OCI-LY7 (cell line): Measurements from ENCODE around the gene PARP3. TPM values are rescaled to one million over a fixed set of nuclear protein-coding genes. Genes with fewer than 3 reads are reported as not detected.

ENCODE experiments used
- BruUV-seq: library from RNA; stranded (reverse); fragments of 400-500 nt; replicated peaks from 2 replicates; lab custom pipeline; 2021; lab: Mats Ljungman, UMichigan
- CTCF ChIA-PET: fragments of 300-600 bp; sonication (Branson Sonifier 250); formaldehyde crosslinking; loops from one replicate; lab custom pipeline; 2022; ENCODE audit warnings: antibody characterized with exemption; ENCODE audit not compliant: unreplicated experiment; lab: Charles Lee
- POLR2A ChIA-PET: fragments of 300-600 bp; sonication (Branson Sonifier 250); formaldehyde crosslinking; loops from one replicate; lab custom pipeline; 2022; ENCODE audit warnings: antibody characterized with exemption; lab: Charles Lee
- DNase-seq: peaks from one replicate; pipeline ENCODE4 v3.0.0-alpha.2; 2015; ENCODE audit warnings: low spot score
- H2AFZ ChIP-seq: fragments of 200-600 bp; sonication (generic), shearing (Covaris generic); 2 replicates; pipeline ENCODE4 v1.6.1; 2014; ENCODE audit warnings: mild to moderate bottlenecking, antibody characterized with exemption, low read length, moderate library complexity
- H3K27ac ChIP-seq: fragments of 200-600 bp; sonication (generic); 2 replicates; pipeline ENCODE4 v1.5.1; 2014; ENCODE audit warnings: mixed run types, low read depth, mild to moderate bottlenecking, moderate library complexity, low read length, inconsistent platforms; ENCODE audit not compliant: poor library complexity, severe bottlenecking
- H3K36me3 ChIP-seq: fragments of 200-600 bp; sonication (generic); 2 replicates; pipeline ENCODE4 v1.6.1; 2014; ENCODE audit warnings: mild to moderate bottlenecking, antibody characterized with exemption, low read length, moderate library complexity, mixed read lengths; ENCODE audit not compliant: insufficient read depth
- H3K4me1 ChIP-seq: fragments of 200-600 bp; sonication (generic); 2 replicates; pipeline ENCODE4 v1.5.1; 2014; ENCODE audit warnings: mild to moderate bottlenecking, low read length; ENCODE audit not compliant: insufficient read depth, poor library complexity, severe bottlenecking
- H3K4me2 ChIP-seq: fragments of 200-600 bp; sonication (generic); 2 replicates; pipeline ENCODE4 v1.6.1; 2014; ENCODE audit warnings: mild to moderate bottlenecking, low read length
- H3K4me3 ChIP-seq: fragments of 200-600 bp; sonication (generic); 2 replicates; pipeline ENCODE4 v1.5.1; 2014; ENCODE audit warnings: mild to moderate bottlenecking, low read depth, low read length; ENCODE audit not compliant: poor library complexity, severe bottlenecking
- H3K79me2 ChIP-seq: fragments of 200-600 bp; sonication (generic); 2 replicates; pipeline ENCODE4 v1.6.1; 2016; ENCODE audit warnings: low read depth, mild to moderate bottlenecking, low read length, moderate library complexity, mixed read lengths; ENCODE audit not compliant: insufficient read depth
- H3K9me2 ChIP-seq: fragments of 200-600 bp; sonication (generic); 2 replicates; pipeline ENCODE4 v1.6.1; 2016; ENCODE audit warnings: mild to moderate bottlenecking, low read length, mixed read lengths; ENCODE audit not compliant: insufficient read depth
- H3K9me3 ChIP-seq: fragments of 200-600 bp; sonication (generic); 2 replicates; pipeline ENCODE4 v1.6.1; 2014; ENCODE audit warnings: mild to moderate bottlenecking, mixed run types, low read length, mixed read lengths
- H4K20me1 ChIP-seq: fragments of 200-600 bp; sonication (generic); 2 replicates; pipeline ENCODE4 v1.6.1; 2014; ENCODE audit warnings: mild to moderate bottlenecking, antibody characterized with exemption, low read length, moderate library complexity, mixed read lengths; ENCODE audit not compliant: insufficient read depth
- EZH2phosphoT487 ChIP-seq: fragments of 200-600 bp; sonication (generic); IDR thresholded peaks from 2 replicates; pipeline ENCODE4 v1.6.1; 2018; ENCODE audit warnings: low read depth, borderline replicate concordance, mild to moderate bottlenecking, mixed run types, antibody characterized with exemption, low read length, moderate library complexity, mixed read lengths
- intact Hi-C: fragments of 100-400 bp; cut with micrococcal nuclease; formaldehyde crosslinking; loops from one replicate; pipeline ENCODE4 v1.10.0; 2022; ENCODE audit not compliant: unreplicated experiment
- total RNA-seq, 2 experiments: library from RNA; depleted of rRNA in 1 of 2; stranded (reverse); fragments of >200 nt in 1 of 2; shearing (Covaris generic) in 1 of 2; gene quantifications; 2 replicates each; pipeline ENCODE4 v1.2.3, GENCODE V29; 2014 to 2022
- TF ChIP-seq, protein P1 (sequence below): fragments of 200-600 bp; sonication (generic); conservative IDR thresholded peaks from 2 replicates; pipeline ENCODE4 v1.5.1; 2014; ENCODE audit warnings: mild to moderate bottlenecking, antibody characterized with exemption, low read length, moderate library complexity, mixed read lengths

PARP3 gene
- total RNA-seq, 2 experiments from 2014 or later = 11.9 to 12.0 TPM

DNA sequence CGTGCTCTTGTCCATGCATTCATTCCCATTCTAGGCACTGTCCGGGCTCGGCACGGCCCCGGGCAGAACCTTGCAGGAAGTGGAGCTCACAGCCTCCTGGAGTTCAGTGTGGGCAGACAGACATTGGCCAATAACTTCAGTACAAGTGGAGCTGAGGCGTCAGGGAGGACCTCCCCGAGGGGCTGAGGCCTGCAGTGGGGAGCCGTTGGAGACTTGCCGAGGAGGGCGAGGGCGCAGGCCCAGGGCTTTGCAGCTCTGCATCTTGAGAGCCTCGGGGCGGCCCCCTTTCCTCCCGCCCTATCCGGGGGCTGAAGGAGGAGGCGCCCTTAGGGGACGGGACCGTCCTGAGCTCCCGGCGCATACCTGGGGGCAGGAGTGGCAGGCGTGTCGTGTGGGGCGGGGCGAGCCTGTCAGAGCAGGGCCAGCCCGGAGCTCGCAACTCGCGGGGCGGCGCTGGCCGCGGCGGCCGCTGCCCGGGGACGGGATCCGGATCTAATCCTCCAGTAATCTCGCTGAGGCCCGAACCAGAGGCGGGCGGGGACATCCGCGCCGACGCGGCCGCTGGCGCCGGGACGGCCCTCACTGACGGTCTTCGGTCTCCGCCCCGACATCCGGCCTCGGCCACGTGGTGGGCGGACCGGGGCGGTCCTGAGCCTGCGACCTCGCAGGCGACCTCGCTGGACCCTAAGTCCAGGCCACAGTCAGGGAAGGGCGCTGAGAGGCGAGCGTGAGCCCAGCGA, 40.8 kb downstream of the PARP3 start, which contains the start of gene ACY1:
TSS of gene ACY1 (plus strand) at position 698 of the 740 bp plus-strand sequence. CDS start 530 bp downstream, outside the sequence.
- no peak for TF ChIP-seq EZH2phosphoT487
- TF ChIP-seq, protein P1, sequence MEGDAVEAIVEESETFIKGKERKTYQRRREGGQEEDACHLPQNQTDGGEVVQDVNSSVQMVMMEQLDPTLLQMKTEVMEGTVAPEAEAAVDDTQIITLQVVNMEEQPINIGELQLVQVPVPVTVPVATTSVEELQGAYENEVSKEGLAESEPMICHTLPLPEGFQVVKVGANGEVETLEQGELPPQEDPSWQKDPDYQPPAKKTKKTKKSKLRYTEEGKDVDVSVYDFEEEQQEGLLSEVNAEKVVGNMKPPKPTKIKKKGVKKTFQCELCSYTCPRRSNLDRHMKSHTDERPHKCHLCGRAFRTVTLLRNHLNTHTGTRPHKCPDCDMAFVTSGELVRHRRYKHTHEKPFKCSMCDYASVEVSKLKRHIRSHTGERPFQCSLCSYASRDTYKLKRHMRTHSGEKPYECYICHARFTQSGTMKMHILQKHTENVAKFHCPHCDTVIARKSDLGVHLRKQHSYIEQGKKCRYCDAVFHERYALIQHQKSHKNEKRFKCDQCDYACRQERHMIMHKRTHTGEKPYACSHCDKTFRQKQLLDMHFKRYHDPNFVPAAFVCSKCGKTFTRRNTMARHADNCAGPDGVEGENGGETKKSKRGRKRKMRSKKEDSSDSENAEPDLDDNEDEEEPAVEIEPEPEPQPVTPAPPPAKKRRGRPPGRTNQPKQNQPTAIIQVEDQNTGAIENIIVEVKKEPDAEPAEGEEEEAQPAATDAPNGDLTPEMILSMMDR = no peak; the same call in 1 of the 2 replicates
- Histone ChIP-seq H3K79me2 (no peaks in the 10 kb centered on the region), H2AFZ (0 out of 2 replicates have a peak within 1 kb of the TSS, but pooled peaks have one; percentile 28), H3K4me1 (peaks cover 8% of the 10 kb centered on the region), H3K36me3 (no peaks in the 10 kb centered on the region), H3K4me3 (peak within 1 kb of the TSS; percentile 48), H3K9me2 (no peaks in the 10 kb centered on the region), H3K27ac (no peak within 1 kb of the TSS), H3K4me2 (peak within 1 kb of the TSS; percentile 57; the same call in 1 of the 2 replicates), H3K9me3 (no peaks in the 10 kb centered on the region), H4K20me1 (no peaks in the 10 kb centered on the region)
- ChIA-PET POLR2A (interaction anchor here (1.1 kb wide), 1 partner anchor 10 kb away, joined by 4 read pairs; no protein-coding TSS in a partner anchor), CTCF (interaction anchor here (1.0 kb wide), 1 partner anchor 14 kb away, joined by 4 read pairs; no protein-coding TSS in a partner anchor)
- BruUV-seq = no TSS peak
- intact Hi-C loops = no loop called here
- DNase-seq = no peak

DNA sequence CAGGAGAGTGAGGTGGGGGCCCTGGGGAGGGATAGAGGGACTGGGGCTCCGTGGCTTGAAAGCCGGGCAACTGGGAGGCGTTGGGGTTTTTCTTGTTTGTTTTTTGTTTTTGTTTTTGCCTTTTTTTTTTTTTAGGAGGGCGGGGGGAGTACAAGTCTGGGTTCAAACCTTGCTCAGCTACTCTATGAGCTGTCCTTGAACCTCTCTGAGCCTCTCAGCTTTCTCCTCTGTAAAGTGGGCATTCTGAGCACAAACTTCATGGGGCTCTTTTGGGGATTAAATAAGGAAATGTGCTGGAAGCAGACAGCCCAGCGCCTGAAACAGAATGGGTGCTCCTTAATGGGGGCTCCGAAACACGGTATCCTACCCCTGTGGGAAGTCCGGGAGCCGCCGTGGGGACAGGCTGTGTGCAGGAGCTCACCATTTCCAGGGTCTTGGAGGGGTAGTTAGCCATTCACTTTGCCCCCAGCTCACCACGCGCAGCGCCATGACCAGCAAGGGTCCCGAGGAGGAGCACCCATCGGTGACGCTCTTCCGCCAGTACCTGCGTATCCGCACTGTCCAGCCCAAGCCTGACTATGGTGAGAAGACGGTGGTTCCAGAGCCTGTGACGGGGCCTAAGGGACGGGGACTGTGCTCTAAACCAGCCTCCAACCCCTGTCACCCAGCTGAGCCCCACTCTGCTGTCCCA, 41.6 kb downstream of the PARP3 start:
- no peaks in the 10 kb centered on the region for H3K79me2 ChIP-seq
- H3K27ac ChIP-seq = no peak overlapping the region
- no peak for TF ChIP-seq EZH2phosphoT487
- TF ChIP-seq, protein P1 = no peak
- peak overlapping the region; percentile 48 for H3K4me3 ChIP-seq
- H3K9me3 ChIP-seq = no peaks in the 10 kb centered on the region
- no peaks in the 10 kb centered on the region for H3K9me2 ChIP-seq
- no peaks in the 10 kb centered on the region for H4K20me1 ChIP-seq
- H3K36me3 ChIP-seq = no peaks in the 10 kb centered on the region
- intact Hi-C loops = no loop called here
- ChIA-PET POLR2A (interaction anchor here (0.7 to 1.1 kb wide), 2 partner anchors 9 to 136 kb away, joined by 4 read pairs; no protein-coding TSS in a partner anchor), CTCF (no interaction called here)
- H3K4me1 ChIP-seq = peaks cover 8% of the 10 kb centered on the region
- no TSS peak for BruUV-seq
- H2AFZ ChIP-seq = 0 out of 2 replicates have a peak overlapping the region, but pooled peaks have one; percentile 28
- no peak for DNase-seq
- H3K4me2 ChIP-seq = peak overlapping the region; percentile 57; the same call in 1 of the 2 replicates
